Fibroblast of the aortic adventitia (primary cell): ENCODE results near the gene UVSSA. TPM values are rescaled to one million over a fixed set of nuclear protein-coding genes. Genes with fewer than 3 reads are reported as not detected.

Experiments
- DNase-seq: peaks from one replicate; pipeline ENCODE4 v3.0.0-alpha.2; 2010; ENCODE audit warnings: low read depth
- H3K4me3 ChIP-seq: 2 replicates; pipeline ENCODE4 v1.5.1; 2011; ENCODE audit warnings: low read depth, mild to moderate bottlenecking, control low read depth, low read length, moderate library complexity
- CTCF ChIP-seq: IDR thresholded peaks from 2 replicates; pipeline ENCODE4 v1.5.1; 2011; ENCODE audit warnings: mild to moderate bottlenecking, low read length, control low read depth, inconsistent platforms; ENCODE audit not compliant: insufficient read depth
- total RNA-seq: library from RNA; depleted of rRNA; stranded (reverse); fragments of >200 nt; gene quantifications from 2 replicates; pipeline ENCODE4 v1.2.3, GENCODE V29; 2012; ENCODE audit warnings: low replicate concordance

Gene UVSSA
- total RNA-seq, 1 donor = 8.7 TPM

- no peak for DNase-seq
- no peak for TF ChIP-seq CTCF
- no peak overlapping the region for H3K4me3 ChIP-seq
Measured at GRCh38 chr4:1409491-1410425, 62.8 kb downstream of the UVSSA start.

GRCh38 chr4:1410491-1411325 lies 63.7 kb downstream of the UVSSA start:
- no peak overlapping the region for H3K4me3 ChIP-seq
- TF ChIP-seq CTCF = no peak
- DNase-seq = peak; percentile 14

GRCh38 chr4:1411436-1412375 lies 64.7 kb downstream of the UVSSA start:
- no peak for DNase-seq
- no peak for TF ChIP-seq CTCF
- no peak overlapping the region for H3K4me3 ChIP-seq

GRCh38 chr4:1412376-1413203 lies 65.6 kb downstream of the UVSSA start:
- no peak for TF ChIP-seq CTCF
- H3K4me3 ChIP-seq = no peak overlapping the region
- DNase-seq = no peak

GRCh38 chr4:1413204-1413663 lies 66.2 kb downstream of the UVSSA start:
- no peak for DNase-seq
- H3K4me3 ChIP-seq = no peak overlapping the region
- no peak for TF ChIP-seq CTCF
